UCSD-AML1 (cell line): Measurements from ENCODE around the gene HARBI1.
"Not testable (repeated sequence)": the region's sequence is repeated elsewhere in the genome, so short reads cannot be mapped to it uniquely, and the experiment has no call there.

Experiments
- DNase-seq: peaks from one replicate; lab custom pipeline; 2025; ENCODE audit not compliant: unreplicated experiment; lab: John Stamatoyannopoulos, UW

The HARBI1 gene

GRCh38 chr11:46597609-46598219 is 19.3 kb downstream of the HARBI1 start:
- DNase-seq, result no peak

GRCh38 chr11:46597155-46597554 is 19.9 kb downstream of the HARBI1 start:
- no peak for DNase-seq

- no peak for DNase-seq
Observed at GRCh38 chr11:46594785-46595184, 22.2 kb downstream of the HARBI1 start.

GRCh38 chr11:46594374-46594700 is 22.7 kb downstream of the HARBI1 start:
- no peak for DNase-seq

GRCh38 chr11:46593550-46594373 is 23.3 kb downstream of the HARBI1 start, which contains the start of gene AMBRA1:
Gene AMBRA1 (minus strand): TSS chr11:46594023. CDS start chr11:46548380, 45,643 bp downstream.
- peak; percentile 85 for DNase-seq

- no peak for DNase-seq
Observed at GRCh38 chr11:46590740-46591605, 26.1 kb downstream of the HARBI1 start.

GRCh38 chr11:46588915-46589314 is 28.1 kb downstream of the HARBI1 start:
- no peak for DNase-seq

GRCh38 chr11:46588131-46588530 is 28.9 kb downstream of the HARBI1 start:
- no peak for DNase-seq

GRCh38 chr11:46583513-46583912 is 33.5 kb downstream of the HARBI1 start:
- not testable (repeated sequence) for DNase-seq

GRCh38 chr11:46582588-46582987 is 34.4 kb downstream of the HARBI1 start:
- no peak for DNase-seq

GRCh38 chr11:46577058-46577457 is 40.0 kb downstream of the HARBI1 start:
- DNase-seq, result no peak

GRCh38 chr11:46574656-46575055 is 42.4 kb downstream of the HARBI1 start:
- DNase-seq, result no peak

GRCh38 chr11:46570790-46571398 is 46.1 kb downstream of the HARBI1 start:
- DNase-seq, result no peak

- DNase-seq, result no peak
Observed at GRCh38 chr11:46565232-46565840, 51.7 kb downstream of the HARBI1 start.

- no peak for DNase-seq
Observed at GRCh38 chr11:46564459-46564858, 52.6 kb downstream of the HARBI1 start.

- DNase-seq, result no peak
Observed at GRCh38 chr11:46562527-46562926, 54.5 kb downstream of the HARBI1 start.

GRCh38 chr11:46560300-46560991 is 56.6 kb downstream of the HARBI1 start:
- DNase-seq, result no peak

- no peak for DNase-seq
Observed at GRCh38 chr11:46559815-46560214, 57.2 kb downstream of the HARBI1 start.

GRCh38 chr11:46557684-46558151 is 59.3 kb downstream of the HARBI1 start:
- DNase-seq, result no peak
